GM21576 (cell line): ENCODE measurements around the gene ZNF284.
A peak's percentile ranks its signal among the peaks of the same experiment; 100 is the strongest.

ENCODE experiments used
- ATAC-seq: cut with Tn5 transposase; IDR thresholded peaks from one replicate; pipeline ENCODE4 v1.9.1; 2021; ENCODE audit warnings: mild to moderate bottlenecking, moderate library complexity; ENCODE audit not compliant: unreplicated experiment

The ZNF284 gene

GRCh38 chr19:44071824-44072542 is at the start of gene ZNF284:
Gene ZNF284, plus strand, starts transcription at chr19:44072159. Its CDS starts 4,231 bp downstream, at chr19:44076390.
- peak; percentile 89 for ATAC-seq

GRCh38 chr19:44024900-44025216 is 47.1 kb upstream of the ZNF284 start:
- ATAC-seq = no peak

GRCh38 chr19:44025217-44025936 is 46.6 kb upstream of the ZNF284 start, which contains the start of gene ZNF222:
Gene ZNF222, plus strand, starts transcription at chr19:44025379. Its CDS starts 58 bp downstream, at chr19:44025437.
- ATAC-seq = peak; percentile 86

GRCh38 chr19:44026622-44027021 is 45.3 kb upstream of the ZNF284 start:
- ATAC-seq = no peak

GRCh38 chr19:44032001-44032610 is 39.9 kb upstream of the ZNF284 start:
- no peak for ATAC-seq

GRCh38 chr19:44042147-44042546 is 29.8 kb upstream of the ZNF284 start:
- no peak for ATAC-seq

- peak; percentile 17 for ATAC-seq
Observed at GRCh38 chr19:44050740-44051649, 21.0 kb upstream of the ZNF284 start.

- peak; percentile 55 for ATAC-seq
Observed at GRCh38 chr19:44051650-44052402, 20.1 kb upstream of the ZNF284 start, which contains the start of gene ZNF223. Gene ZNF223, plus strand, starts transcription at chr19:44052036. Its CDS starts 3,141 bp downstream, at chr19:44055177.

- no peak for ATAC-seq
Observed at GRCh38 chr19:44055870-44056269, 16.1 kb upstream of the ZNF284 start.

- no peak for ATAC-seq
Observed at GRCh38 chr19:44059229-44059628, 12.7 kb upstream of the ZNF284 start.

- no peak for ATAC-seq
Observed at GRCh38 chr19:44061038-44061437, 10.9 kb upstream of the ZNF284 start.

GRCh38 chr19:44066305-44066704 is 5.7 kb upstream of the ZNF284 start:
- no peak for ATAC-seq

GRCh38 chr19:44069415-44069814 is 2.5 kb upstream of the ZNF284 start:
- no peak for ATAC-seq

GRCh38 chr19:44072543-44073401 is 813 bp downstream of the ZNF284 start:
- no peak for ATAC-seq

- ATAC-seq = no peak
Observed at GRCh38 chr19:44076325-44076724, 4.4 kb downstream of the ZNF284 start.

GRCh38 chr19:44092108-44092507 is 20.1 kb downstream of the ZNF284 start:
- no peak for ATAC-seq

- ATAC-seq = peak; percentile 86
Observed at GRCh38 chr19:44093931-44094765, 22.2 kb downstream of the ZNF284 start, which contains the start of gene ZNF224. Gene ZNF224, plus strand, starts transcription at chr19:44094361. Its CDS starts 3,513 bp downstream, at chr19:44097874.

GRCh38 chr19:44107751-44108150 is 35.8 kb downstream of the ZNF284 start:
- ATAC-seq = no peak
